SK-N-DZ (cell line): ENCODE results near the gene DAZL.

Experiments
- DNase-seq: peaks from one replicate; pipeline ENCODE4 v3.0.0-alpha.2; 2015; ENCODE audit warnings: low spot score

The DAZL gene

DNA sequence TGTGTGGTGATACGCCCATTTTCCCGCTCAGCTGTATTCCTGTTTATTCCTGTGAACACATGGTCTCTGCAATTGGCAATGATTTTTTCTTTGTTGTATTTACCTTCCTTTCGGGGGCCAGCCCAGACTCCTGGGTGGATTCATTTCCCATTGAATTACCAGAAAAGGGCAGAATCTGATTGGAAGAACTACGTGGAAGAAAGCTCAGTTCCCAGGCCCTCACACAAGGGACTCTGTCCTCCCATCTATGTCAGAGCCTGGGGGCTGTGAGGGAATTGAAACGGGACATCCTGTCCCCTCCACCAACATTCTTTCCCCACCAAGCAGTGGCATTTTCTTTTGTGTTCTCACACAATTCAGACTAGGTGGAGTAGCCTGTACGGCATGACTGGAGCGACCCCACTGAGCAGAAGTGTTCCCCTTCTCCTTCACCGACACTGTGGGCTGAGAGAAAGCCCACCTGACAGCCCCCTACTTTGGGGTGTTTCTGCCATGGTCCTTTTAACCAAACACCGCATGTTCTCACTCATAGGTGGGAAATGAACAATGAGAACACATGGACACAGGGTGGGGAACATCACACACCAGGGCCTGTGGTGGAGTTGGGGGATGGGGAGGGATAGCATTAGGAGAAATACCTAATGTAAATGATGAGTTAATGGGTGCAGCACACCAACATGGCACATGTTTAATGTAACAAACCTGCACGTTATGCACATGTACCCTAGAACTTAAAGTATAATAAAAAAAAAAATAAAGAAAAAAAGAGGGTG lies 59.6 kb downstream of the DAZL start:
- DNase-seq, result no peak

DNA sequence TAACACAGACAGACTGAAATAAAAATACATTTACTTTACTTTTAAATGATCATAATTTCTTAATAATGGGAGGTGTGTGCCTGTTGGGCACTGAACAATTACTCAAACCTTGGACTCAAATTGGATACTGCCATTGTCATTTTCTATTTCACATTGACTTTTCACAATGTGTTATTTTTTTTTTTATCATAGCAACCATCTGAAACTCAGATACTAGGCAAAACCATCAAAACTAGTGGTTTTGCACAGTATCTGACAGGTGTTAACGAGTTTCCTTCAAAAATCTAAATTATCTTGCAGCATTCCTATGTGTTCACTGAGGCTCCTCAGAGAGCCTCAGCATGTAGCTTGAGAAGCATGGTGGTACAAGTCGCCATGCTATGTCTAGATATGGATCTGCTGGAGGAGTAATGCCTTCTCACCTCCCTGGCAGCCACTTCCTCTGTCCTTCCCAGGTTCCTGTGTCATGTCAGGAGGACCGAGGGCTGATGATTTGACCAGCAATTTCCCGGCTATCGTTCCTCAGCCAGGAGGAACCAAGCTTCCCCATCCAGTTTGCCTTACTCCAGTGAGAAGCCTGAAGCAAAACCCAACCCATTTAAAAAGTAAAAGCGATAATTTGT lies 61.9 kb downstream of the DAZL start:
- DNase-seq, result no peak

DNA sequence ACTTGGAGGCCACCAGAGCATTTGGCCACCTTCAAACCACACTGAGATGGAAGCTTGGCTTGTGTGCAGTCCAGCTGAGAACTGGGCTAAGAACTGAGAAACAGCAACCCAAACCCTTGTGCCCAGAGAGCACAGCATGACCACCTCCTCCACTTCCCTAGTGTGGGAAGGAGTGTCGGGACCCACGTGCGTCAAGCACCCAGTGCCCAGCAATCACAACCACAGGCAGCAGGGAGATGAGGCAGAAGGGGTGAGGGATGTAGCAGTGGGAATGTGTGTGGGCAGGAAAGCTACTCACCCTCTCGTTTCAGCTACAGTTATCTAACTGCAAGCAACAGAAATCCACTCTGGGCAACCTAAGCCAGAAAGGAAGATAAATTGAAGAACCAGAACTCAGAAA lies 66.7 kb downstream of the DAZL start:
- no peak for DNase-seq

- no peak for DNase-seq
These were observed 68.2 kb downstream of the DAZL start for GRCh38 chr3:16536996-16537395.
